GM12878 (cell line): ENCODE measurements around the gene CDC42SE2. TPM values are rescaled to one million over a fixed set of nuclear protein-coding genes. Genes with fewer than 3 reads are reported as not detected.

Experiments used
- ATAC-seq: fragments of 200-7000 bp; cut with Tn5 transposase; 3 replicates; pipeline ENCODE4 v1.9.1; 2020; ENCODE audit warnings: mild to moderate bottlenecking, moderate library complexity
- BruUV-seq: library from RNA; stranded (reverse); fragments of 400-500 nt; replicated peaks from 2 replicates; lab custom pipeline; 2021; lab: Mats Ljungman, UMichigan
- CTCF ChIA-PET: fragments of 300-600 bp; sonication (Branson Sonifier 250); formaldehyde crosslinking; extraction: SDS; loops from one replicate; lab custom pipeline; 2021; ENCODE audit warnings: inconsistent platforms; lab: Yijun Ruan, JAX
- POLR2A ChIA-PET: fragments of 350-600 bp; formaldehyde crosslinking; extraction: SDS; loops from one replicate; lab custom pipeline; 2021; ENCODE audit warnings: inconsistent platforms; lab: Charles Lee
- RAD21 ChIA-PET: fragments of 300-600 bp; sonication (Branson Sonifier 250); formaldehyde crosslinking; loops from one replicate; lab custom pipeline; 2023; ENCODE audit warnings: antibody characterized with exemption; ENCODE audit not compliant: unreplicated experiment; lab: Charles Lee
- SMC1A ChIA-PET: fragments of 300-600 bp; sonication (Branson Sonifier 250); formaldehyde crosslinking; loops from one replicate; lab custom pipeline; 2023; ENCODE audit not compliant: unreplicated experiment, uncharacterized antibody; lab: Charles Lee
- DNase-seq: peaks from one replicate; pipeline ENCODE4 v3.0.0-alpha.2; 2011; ENCODE audit warnings: low read depth, low spot score
- FAIRE-seq: peaks from 3 replicates; lab custom pipeline; 2011; peaks lifted over from hg19 to GRCh38; lab: Jason Lieb, UNC
- H2AFZ ChIP-seq: 2 replicates; pipeline ENCODE4 v1.6.0; 2011; ENCODE audit warnings: low read depth, low read length, control low read depth; ENCODE audit not compliant: control insufficient read depth
- H3K27ac ChIP-seq: 2 replicates; pipeline ENCODE4 v1.5.1; 2011; ENCODE audit warnings: control low read depth; ENCODE audit not compliant: control insufficient read depth, insufficient read depth
- H3K27me3 ChIP-seq, 2 experiments: replicated peaks in 1 of 2; 2 replicates each; pipeline versions ENCODE4 v1.6.0 to v1.6.1; 2011; ENCODE audit warnings: low read length in 1 of 2; ENCODE audit not compliant: control insufficient read depth in 2 of 2, insufficient read depth in 2 of 2
- H3K36me3 ChIP-seq, 2 experiments: 2 replicates each; pipeline ENCODE4 v1.5.1; 2011; ENCODE audit warnings: low read length in 1 of 2; ENCODE audit not compliant: control insufficient read depth in 2 of 2, insufficient read depth in 2 of 2
- H3K4me1 ChIP-seq: 2 replicates; pipeline ENCODE4 v1.6.1; 2011; ENCODE audit warnings: mild to moderate bottlenecking, low read length, moderate library complexity, mixed read lengths; ENCODE audit not compliant: control insufficient read depth, insufficient read depth
- H3K4me2 ChIP-seq: 2 replicates; pipeline ENCODE4 v1.6.0; 2011; ENCODE audit warnings: control low read depth; ENCODE audit not compliant: control insufficient read depth, insufficient read depth
- H3K4me3 ChIP-seq: fragments of 200-600 bp; sonication (generic); 2 replicates; pipeline ENCODE4 v1.5.1; 2016
- H3K79me2 ChIP-seq: 2 replicates; pipeline ENCODE4 v1.6.0; 2011; ENCODE audit warnings: low read length; ENCODE audit not compliant: control insufficient read depth, insufficient read depth
- H3K9ac ChIP-seq: 2 replicates; pipeline ENCODE4 v1.8.0; 2011; ENCODE audit warnings: low read length, control low read depth, mixed read lengths; ENCODE audit not compliant: control insufficient read depth, insufficient read depth
- H3K9me3 ChIP-seq: replicated peaks from 3 replicates; pipeline ENCODE4 v1.5.1; 2011; ENCODE audit warnings: mild to moderate bottlenecking, low read length; ENCODE audit not compliant: control insufficient read depth, insufficient read depth
- H4K20me1 ChIP-seq: 2 replicates; pipeline ENCODE4 v1.6.0; 2011; ENCODE audit not compliant: control insufficient read depth, insufficient read depth
- CEBPZ ChIP-seq: fragments of 150-350 bp; IDR thresholded peaks from 2 replicates; pipeline ENCODE4 v1.6.1; 2016; ENCODE audit warnings: low read depth, low read length
- ETV6 ChIP-seq, 2 experiments: fragments of 450-650 bp in 1 of 2; IDR thresholded peaks in 1 of 2; conservative IDR thresholded peaks in 1 of 2; 2 replicates each; pipeline ENCODE4 v1.6.1; 2014; ENCODE audit warnings: antibody characterized with exemption in 1 of 2, borderline replicate concordance in 1 of 2, low read depth in 1 of 2, mild to moderate bottlenecking in 1 of 2, moderate library complexity in 1 of 2
- HDAC2 ChIP-seq: fragments of 200-600 bp; sonication (generic); IDR thresholded peaks from 2 replicates; pipeline ENCODE4 v1.6.1; 2017
- MYB ChIP-seq: fragments of 150-350 bp; IDR thresholded peaks from 2 replicates; pipeline ENCODE4 v1.6.1; 2014; ENCODE audit warnings: mild to moderate bottlenecking, low read depth, low read length, borderline replicate concordance
- POLR2AphosphoS5 ChIP-seq: IDR thresholded peaks from 2 replicates; pipeline ENCODE4 v1.6.1; 2011; ENCODE audit warnings: mild to moderate bottlenecking, low read length, inconsistent platforms
- RCOR1 ChIP-seq: conservative IDR thresholded peaks from 2 replicates; pipeline ENCODE4 v1.6.1; 2012; ENCODE audit warnings: low read depth, low read length, improper control_type of control experiment
- WGBS: methylation state at CpG from one replicate; pipeline ENCODE4 v1.1.6; 2016; ENCODE audit warnings: low lambda C conversion rate; ENCODE audit not compliant: insufficient replicate concordance, insufficient coverage; ENCODE audit errors: missing lambda C conversion rate; 5-methylcytosine and 5-hydroxymethylcytosine counted together
- in situ Hi-C: fragments of 300-500 bp; cut with MboI; formaldehyde crosslinking; loops from 9 replicates; pipeline ENCODE4 v1.14.3; 2018; ENCODE audit warnings: mixed read lengths
- intact Hi-C: fragments of 100-400 bp; cut with micrococcal nuclease; formaldehyde crosslinking; loops from one replicate; pipeline ENCODE4 v1.14.2; 2022; ENCODE audit not compliant: unreplicated experiment
- polyA plus RNA-seq, 11 experiments: library from polyadenylated mRNA; depleted of rRNA in 4 of 11; unstranded in 6 of 11; stranded (reverse) in 5 of 11; fragments of >200 nt; fragmentation: Nextera tagmentation in 4 of 11; fragmentation: Illumina TruSeq in 1 of 11; extraction: Ambion mirVana in 4 of 11; extraction: Trizol in 1 of 11; gene quantifications; 1 replicate in 1 of 11; 2 replicates in 10 of 11; pipeline versions ENCODE4 v1.2.1 to v1.2.3, GENCODE V29; 2011 to 2016; ENCODE audit warnings: inconsistent platforms in 2 of 11, missing spikeins in 2 of 11, low read depth in 1 of 11
- total RNA-seq, 4 experiments: library from RNA; depleted of rRNA in 3 of 4; stranded (reverse); fragments of >200 nt in 3 of 4; fragmentation: Illumina TruSeq in 1 of 4; extraction: Trizol in 1 of 4; gene quantifications; 2 replicates each; pipeline versions ENCODE4 v1.2.1 to v1.2.3, GENCODE V29; 2013 to 2021

The CDC42SE2 gene
- total and polyA plus RNA-seq, 10 of the 15 experiments (the other 5 are each of a cell fraction or from before 2014, with no cell fraction given), result 57.0 to 148 (median 80.3) TPM

- TF ChIP-seq CEBPZ, result no peak
- TF ChIP-seq ETV6 (conservative IDR thresholded peaks at IDR 0.05 in 1 of 2, IDR thresholded peaks at IDR 0.05 in 1 of 2; ENCODE audit: borderline replicate concordance in 1 of 2, low read depth in 1 of 2), result no peak
- TF ChIP-seq RCOR1, result no peak
These were observed 35.6 kb downstream of the CDC42SE2 start (continued) for GRCh38 chr5:131299465-131299864.

GRCh38 chr5:131302506-131302905 lies 38.7 kb downstream of the CDC42SE2 start:
- no peak overlapping the region for H3K9ac ChIP-seq
- intact Hi-C loops, result no loop called here
- TF ChIP-seq MYB (no peak), HDAC2 (no peak), POLR2AphosphoS5 (no peak)
- H3K9me3 ChIP-seq, result peaks cover 10% of the 10 kb centered on the region
- H3K4me1 ChIP-seq, result no peaks in the 10 kb centered on the region
- H3K36me3 ChIP-seq, result peaks cover 0 to 16% of the 10 kb centered on the region in 2 experiments; a peak in 3 of 4 replicates
- no peak overlapping the region for H2AFZ ChIP-seq
- 61% methylated on average over 6 of the region's 6 CpGs for WGBS
- in situ Hi-C loops, result no loop called here
- H4K20me1 ChIP-seq, result no peaks in the 10 kb centered on the region; the same call in 1 of the 2 replicates
- no TSS peak for BruUV-seq
- no peak overlapping the region for H3K27ac ChIP-seq
- no peaks in the 10 kb centered on the region for H3K27me3 ChIP-seq
- H3K79me2 ChIP-seq, result peaks cover 81% of the 10 kb centered on the region
- no peak for FAIRE-seq
- SMC1A ChIA-PET, result interaction anchor here (1.8 kb wide), 1 partner anchor 11 kb away, joined by 5 read pairs; no protein-coding TSS in a partner anchor
- POLR2A ChIA-PET, result interaction anchor here (1.1 kb wide), 1 partner anchor 54 kb away, joined by 4 read pairs; no protein-coding TSS in a partner anchor
- CTCF ChIA-PET, result interaction anchor here (0.7 to 1.2 kb wide), 2 partner anchors 79 to 153 kb away, joined by 4 to 6 read pairs; no protein-coding TSS in a partner anchor
- DNase-seq, result no peak
- ATAC-seq, result no peak
- H3K4me2 ChIP-seq, result no peak overlapping the region
- H3K4me3 ChIP-seq, result no peak overlapping the region
- RAD21 ChIA-PET, result no interaction called here
